ACHN (cell line): ENCODE data around the gene ZNF184.

Source experiments
- DNase-seq: peaks from one replicate; pipeline ENCODE4 v3.0.0-alpha.2; 2015
- in situ Hi-C: cut with HindIII; loops from 2 replicates; pipeline ENCODE4 v1.10.0; 2017; ENCODE audit warnings: low sequenced_read_pairs, low pct_ligation_motif_present, low pct_unique_long_range_greater_than_20kb

ZNF184 gene

DNA sequence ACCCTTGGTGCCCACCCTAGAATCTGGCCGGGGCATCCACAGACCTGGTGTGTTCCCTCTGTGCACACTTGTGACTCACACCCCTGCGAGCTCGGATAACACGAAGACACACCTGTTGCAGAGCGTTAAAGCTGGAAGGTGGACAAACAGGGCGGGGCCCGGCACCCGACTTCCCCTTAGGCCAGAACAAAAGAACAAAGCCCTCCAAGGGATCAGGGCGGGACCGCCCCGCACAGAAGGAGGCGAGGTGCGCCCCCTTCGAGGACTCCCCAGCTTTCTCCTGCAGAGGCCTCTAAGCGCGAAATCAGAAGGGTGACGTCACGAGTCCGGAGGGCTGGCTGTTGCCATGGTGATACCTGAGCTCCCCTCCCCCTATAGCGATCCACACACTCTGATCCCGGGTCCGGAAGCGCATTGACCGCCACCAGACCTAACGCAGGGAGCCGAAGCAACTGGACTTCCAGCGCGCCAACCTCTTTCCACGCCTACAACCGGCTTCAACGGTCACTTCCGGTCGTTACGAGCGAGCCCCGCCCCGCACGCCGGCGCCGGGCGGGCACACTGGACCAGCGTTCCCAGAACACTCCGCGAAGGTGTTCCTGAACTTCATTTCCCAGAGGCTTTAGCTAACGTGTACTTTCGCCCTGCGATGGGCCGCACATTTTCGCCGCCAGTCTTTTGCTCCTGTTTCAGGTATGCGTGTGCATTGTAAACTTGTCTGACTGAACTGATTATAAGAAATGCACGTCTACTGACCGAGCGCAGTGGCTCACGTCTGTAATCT lies at the start of gene ZNF184:
ZNF184 (minus strand) TSS at position 489 of the 784 bp plus-strand sequence. CDS start 811 bp downstream, outside the sequence.
- peak; percentile 96 for DNase-seq
- in situ Hi-C loops, result no loop called here

DNA sequence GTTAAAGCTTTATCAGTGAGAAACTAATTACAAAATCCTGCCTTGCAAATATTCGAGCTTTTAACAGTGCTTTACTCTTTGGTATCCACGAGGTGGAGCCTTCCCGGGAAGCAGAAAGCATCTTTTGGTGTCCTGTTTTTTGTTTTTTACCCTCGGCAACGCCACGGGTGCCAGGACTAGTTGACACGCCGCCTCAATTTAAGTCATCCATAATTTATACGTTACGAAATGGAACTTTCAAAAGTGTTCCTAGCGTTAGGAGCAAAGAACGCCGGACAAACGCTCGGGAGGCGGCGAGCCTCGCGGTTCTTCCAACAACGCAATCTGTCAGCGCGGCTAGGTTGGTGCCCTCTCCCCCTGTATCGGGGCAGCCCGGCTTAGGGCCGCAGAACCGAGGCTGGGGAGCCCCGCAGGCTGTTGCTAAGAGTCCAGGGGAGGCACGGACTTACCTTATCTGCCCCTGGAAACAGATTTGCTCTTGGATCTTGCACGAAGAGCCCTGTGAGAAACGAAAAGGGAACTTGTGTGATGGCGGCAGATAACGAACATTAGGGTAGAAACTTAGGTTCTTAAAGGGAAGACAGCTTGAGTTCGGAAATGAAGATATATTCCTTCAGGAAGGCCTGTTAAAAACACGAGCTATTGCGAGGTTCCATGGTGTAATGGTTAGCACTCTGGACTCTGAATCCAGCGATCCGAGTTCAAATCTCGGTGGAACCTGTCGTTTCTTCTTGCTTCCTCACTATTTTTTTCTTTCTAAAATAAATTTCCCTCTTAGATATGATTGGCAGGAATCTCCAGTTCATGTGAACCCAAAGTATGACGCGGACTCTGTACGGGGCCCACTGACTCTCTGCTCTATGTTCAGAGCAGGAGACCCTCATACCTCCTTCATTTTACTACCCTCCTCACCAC lies 46.2 kb upstream of the ZNF184 start:
- in situ Hi-C loops, result no loop called here
- DNase-seq, result peak; percentile 83

DNA sequence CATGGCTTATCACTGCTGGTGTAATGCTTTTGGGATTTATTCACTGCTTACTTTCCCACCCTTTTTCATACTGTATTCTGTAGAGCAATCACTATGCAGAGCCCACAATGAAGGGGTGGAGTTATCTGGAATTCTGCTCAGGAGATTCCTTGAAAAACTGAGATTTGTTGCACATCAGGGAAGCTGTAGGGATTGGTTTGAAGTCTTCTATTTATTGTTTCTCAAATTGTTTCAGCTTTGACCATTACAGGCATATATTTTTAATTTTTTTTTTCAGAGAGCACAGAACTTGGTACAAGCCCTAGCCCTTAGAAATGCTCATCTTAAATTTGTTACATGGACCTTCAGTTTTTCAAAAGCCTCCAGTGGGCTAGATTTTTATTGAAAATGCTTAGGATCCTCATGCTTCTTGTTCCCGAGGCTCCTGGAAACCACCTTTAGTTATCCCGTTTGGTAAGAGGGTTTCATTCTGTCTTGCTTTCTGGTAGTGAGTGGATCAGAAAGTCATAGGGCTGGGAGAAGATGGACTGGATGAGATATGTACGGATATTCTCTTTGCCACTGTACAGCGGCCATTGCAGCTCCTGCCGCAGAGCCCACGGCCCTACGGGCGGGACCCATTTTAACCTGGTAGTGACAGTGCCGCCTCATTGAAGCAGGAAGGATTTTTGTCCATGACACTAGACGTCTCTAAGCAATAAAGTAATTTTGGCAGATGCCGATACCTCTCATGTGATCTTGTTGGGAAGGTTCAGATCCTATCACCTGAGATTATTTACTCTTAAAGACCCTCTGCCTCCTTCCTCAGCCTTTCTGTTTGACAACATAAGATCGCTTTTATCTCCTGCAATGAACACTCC lies 45.3 kb upstream of the ZNF184 start:
- in situ Hi-C loops, result no loop called here
- peak; percentile 17 for DNase-seq

DNA sequence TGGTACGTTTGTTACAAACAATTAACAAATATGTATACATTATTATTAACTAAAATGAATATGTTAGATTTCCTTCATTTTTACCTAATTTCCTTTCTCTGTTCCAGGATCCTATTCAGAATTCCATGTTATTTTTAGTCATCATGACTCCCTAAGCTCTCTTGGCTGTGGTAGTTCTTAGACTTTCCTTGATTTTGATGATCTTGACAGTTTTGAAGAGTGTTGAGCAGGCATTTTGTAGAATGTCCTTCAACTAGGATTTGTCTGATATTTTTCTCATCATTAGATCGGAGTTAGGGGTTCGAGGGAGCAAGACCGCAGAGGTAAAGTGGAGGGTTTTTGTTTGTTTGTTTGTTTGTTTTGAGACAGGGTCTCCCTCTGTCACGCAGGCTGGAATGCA lies 44.3 kb upstream of the ZNF184 start:
- in situ Hi-C loops, result no loop called here
- DNase-seq, result no peak

DNA sequence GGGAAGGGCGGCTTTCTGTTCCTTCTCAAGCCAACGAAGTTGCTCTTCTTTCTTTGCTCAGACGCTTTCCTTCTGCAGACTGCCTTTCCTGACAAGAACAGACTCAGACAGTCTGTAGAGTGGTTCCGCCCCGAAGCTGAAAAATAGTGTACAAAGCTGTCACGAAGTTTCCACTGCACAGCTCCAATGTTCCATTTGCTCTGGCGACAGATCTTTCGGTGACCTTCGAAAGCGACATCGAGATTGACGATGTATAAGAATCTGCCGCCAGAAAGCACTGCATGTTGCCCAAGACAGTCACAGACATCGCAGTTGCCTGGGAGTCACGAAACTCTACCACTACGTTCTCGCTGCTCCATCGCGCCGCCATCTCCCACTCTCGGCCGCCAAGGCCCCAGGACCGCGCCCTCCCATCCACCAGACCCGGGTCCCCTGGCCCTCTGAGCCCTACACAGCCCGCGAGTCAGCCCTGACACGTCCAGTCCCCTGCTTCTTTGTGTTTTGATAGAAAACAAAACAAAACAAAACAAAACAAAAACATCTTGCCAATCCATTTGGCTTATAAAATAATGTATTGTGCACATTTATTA lies 42.1 kb upstream of the ZNF184 start:
- DNase-seq, result no peak
- in situ Hi-C loops, result no loop called here

DNA sequence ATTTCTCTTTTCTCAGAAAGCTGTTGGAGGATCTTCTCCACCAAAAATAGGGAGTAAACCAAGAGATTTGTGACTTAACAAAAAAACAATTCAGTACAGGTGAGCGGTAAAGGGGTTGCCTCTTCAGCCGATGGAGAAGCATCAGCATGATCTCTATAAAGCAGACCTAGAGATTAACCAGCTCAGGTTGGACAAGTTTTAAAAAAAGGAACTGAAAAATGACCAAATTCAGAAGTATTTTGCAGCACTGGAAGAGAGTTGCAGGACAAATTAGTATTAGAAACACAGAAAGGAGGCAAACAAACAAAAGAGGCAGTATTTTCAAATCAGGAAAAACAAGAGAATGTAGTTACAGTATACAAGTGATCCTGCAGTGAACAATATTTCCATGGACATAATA lies 39.6 kb upstream of the ZNF184 start:
- DNase-seq, result no peak
- in situ Hi-C loops, result no loop called here

DNA sequence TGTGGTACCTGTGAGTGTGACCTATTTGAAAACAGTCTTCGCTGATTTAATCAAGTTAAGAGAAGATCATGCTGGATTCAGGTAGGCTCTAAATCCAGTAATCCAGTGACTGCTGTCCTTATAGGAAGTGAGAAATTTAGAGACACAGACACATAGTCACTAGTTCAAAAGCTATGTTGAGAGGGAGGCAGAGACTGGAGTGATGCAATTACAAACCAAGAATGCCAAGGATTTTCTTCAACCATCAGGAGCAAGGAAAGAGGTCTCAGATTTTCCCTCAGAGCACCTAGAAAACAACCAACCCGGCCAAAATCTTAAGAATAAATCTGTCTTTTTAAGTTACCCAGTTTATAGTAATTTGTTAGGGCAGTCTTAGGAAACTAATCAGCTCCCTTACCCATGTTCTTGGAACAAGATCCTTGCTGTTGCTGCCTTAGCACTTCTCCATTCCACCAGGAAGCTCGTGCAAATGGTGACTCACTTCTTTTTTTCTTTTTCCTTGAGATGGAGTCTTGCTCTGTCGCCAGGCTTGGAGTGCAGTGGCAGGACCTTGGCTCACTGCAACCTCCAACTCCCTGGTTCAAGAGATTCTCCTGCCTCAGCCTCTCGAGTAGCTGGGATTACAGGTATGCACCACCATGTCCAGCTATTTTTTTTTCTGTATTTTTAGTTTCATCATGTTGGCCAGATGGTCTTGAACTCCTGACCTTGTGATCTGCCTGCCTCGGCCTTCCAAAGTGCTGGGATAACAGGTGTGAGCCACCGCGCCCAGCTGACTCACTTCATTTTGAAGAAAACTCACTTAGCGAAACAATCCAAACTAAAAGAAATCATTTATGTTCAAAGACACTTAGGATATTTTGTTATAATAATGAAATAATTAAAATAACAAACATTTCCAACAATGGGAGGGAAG lies 34.4 kb upstream of the ZNF184 start:
- in situ Hi-C loops, result no loop called here
- DNase-seq, result no peak

DNA sequence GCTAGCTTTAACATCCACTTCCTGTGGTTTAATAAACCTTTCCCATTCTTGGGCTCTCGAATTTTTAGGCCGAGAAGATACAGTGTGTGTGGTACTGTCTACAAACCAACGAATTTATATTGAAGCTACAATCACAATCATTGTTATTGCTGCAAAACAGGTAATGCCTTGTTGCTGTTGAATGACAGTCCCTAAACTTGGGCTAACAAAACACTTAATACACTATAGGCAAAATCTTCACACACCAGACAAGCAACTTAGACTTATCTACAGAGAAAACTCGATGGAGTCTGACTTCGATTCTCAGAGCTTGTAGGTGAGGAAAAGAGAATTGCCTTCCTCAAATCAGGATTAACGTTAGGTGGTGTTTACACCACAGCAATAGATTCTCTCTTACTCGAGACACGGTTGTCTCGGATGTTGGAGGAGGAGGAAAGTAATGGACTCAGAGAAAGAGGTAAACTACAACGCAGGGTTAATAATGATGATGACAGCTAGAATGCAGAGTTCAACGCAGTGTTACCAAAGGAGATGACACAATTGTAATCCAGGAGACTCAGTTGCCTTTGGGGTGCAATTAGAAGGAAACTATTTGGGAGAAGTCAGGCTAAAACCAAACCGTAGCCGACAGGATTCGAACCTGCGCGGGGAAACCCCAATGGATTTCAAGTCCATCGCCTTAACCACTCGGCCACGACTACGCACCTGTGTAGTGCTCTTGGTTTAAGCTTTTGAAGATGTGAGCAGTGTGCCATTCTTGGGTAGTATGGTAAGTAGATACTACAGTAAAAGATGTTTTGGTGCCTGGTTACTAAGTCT lies 32.5 kb upstream of the ZNF184 start:
- in situ Hi-C loops, result no loop called here
- peak; percentile 68 for DNase-seq

DNA sequence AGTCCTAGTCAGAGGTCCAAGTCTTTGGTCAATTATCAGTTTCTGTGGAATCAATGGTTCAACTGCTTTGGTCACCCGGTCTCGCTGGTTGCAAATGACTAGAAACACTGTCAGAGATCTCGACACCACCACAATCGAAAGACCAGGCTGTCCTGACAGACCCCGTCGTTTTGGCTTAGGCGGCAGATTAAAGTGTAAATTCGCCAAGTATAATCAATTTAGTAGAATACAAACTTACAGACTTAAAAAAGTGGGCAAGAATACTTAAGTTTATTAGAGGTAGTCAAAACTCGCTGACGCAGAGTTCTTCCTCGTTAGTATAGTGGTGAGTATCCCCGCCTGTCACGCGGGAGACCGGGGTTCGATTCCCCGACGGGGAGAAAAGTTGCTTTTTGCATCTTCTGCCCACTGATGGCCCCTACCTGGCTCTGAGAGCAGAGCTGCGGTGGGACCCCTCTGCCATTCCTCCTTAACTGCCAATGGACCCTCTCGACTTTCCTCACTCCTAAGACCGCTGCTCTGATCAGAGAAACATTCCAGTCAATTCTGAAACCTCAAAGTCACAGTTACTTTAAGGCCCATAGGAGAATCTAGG lies 30.6 kb upstream of the ZNF184 start:
- DNase-seq, result peak; percentile 73
- in situ Hi-C loops, result no loop called here

DNA sequence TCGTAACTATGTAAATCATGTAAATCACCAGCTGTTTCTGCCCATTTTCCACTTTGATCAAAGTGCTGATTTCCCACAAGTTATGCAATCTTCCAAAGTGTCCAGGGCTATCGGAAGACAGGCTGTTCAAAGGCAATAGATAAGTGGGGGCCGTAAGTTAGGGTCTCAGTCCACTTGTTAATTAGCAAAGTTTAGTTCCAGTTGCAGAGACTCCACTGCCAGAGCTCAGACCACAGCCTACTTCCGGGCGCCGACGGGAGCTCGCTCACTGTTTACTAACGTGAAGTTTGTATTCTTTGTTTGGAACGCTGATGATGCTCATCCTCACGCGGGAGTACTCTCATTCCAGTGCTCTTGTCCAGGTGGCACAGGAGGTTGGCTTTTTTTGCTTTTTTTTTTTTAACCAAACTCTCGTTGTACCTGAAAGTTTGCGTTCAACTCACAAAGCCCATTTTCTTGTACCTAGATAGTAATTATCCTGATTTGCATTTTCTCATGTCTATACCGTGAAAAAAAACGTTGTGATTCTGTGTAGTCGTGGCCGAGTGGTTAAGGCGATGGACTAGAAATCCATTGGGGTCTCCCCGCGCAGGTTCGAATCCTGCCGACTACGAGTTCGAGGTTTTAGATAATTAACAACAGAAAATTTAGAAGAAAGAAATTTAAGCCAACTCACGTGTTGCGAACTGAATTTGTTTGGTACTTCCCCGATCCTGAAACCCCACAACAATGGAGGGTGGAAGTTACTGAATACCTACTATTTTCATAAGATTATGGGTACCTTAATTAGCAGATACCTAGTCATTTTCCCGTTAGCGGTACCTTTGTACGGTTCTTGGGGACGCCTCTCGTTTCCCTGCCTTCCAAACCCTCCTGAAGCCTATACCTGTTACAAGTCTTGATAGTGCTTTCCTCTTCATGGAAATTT lies 29.9 kb upstream of the ZNF184 start:
- peak; percentile 60 for DNase-seq
- in situ Hi-C loops, result no loop called here

DNA sequence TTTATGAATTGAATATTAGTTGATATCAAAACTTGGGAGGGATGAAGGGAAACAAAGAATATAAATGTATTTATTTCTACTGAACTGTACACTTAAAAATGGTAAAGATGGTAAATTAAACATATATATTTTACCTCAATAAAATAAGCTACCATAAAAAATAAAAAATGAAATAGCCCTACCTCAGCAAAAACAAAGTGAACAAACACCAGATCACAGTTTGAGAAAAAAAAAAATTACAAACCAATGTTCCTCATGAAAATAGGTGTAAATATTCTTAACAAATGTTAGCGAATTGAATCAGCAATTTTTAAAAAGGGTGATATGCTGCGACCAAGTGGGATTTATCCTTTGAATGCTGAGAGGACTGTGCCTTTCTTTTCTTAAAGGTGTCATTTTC lies 28.3 kb upstream of the ZNF184 start:
- DNase-seq, result no peak
- in situ Hi-C loops, result no loop called here

DNA sequence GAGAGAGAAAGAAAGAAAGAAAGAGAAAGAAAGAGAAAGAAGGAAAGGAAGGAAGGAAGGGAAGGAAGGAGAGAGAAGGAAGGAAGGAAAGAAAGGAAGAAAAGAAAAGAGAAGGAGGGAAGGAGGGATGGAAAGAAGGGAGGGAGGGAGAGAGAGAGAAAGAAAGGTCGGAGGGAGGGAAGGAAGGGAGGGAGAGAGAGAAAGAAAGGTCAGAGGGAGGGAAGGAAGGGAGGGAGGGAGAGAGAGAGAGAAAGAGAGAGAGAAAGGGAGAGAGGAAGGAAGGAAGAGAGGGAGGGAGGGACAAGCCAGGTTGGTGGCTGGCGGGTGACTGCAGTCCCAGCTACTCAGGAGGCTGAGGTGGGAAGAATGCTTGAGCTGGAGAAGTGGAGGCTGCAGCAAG lies 27.3 kb upstream of the ZNF184 start:
- DNase-seq, result no peak
- in situ Hi-C loops, result no loop called here

DNA sequence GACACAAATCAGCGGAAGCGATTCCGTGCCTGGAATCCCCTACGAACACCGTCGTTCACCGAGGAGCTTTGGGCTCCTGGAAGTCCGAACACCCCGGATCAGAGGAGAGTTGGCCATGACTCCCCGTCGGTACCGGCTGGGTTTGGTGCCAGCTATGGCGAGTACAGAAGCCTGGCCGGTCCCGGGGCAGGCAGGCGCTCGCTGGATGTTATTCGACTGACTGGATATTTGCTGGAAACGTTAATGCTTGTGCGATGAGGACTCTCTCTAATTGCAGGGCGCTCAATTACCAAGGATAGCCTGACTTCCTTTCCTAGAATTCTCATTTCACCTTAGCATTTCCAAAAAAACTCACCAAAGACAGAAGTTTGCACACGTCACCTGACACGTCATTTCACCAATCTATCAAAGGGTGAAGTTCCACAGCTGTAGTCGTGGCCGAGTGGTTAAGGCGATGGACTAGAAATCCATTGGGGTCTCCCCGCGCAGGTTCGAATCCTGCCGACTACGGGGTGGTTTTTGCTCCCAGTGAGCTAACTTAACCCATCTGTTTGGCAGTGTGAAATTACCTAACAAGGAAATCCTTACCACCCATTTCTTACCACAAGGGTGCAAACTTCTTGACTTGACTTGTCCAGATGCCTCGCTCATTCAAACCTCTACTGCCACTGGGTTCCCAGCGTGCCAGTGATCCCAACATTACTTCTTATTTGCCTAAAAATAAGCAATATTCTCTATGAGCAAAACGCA lies 22.7 kb upstream of the ZNF184 start:
- in situ Hi-C loops, result no loop called here
- DNase-seq, result peak; percentile 42

DNA sequence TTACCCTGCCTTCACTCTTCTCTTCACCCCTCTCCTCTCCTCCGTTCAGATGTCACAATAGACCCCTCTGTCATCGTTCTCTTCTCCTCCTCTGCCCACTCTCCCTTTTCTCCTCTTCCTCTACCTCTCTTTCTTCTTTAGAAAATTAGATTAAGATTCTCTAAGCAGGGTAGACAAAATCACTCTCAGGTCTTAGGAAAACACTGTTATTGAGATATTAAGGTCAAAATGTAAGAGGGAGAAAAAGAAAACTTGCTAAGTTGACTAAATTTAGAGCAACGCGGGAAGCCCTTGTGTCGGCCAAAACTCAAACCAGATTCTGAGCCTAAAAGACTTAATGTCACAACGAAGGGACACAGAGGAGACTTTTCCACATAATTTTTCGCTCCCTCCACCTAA lies 22.1 kb upstream of the ZNF184 start:
- DNase-seq, result no peak
- in situ Hi-C loops, result no loop called here

DNA sequence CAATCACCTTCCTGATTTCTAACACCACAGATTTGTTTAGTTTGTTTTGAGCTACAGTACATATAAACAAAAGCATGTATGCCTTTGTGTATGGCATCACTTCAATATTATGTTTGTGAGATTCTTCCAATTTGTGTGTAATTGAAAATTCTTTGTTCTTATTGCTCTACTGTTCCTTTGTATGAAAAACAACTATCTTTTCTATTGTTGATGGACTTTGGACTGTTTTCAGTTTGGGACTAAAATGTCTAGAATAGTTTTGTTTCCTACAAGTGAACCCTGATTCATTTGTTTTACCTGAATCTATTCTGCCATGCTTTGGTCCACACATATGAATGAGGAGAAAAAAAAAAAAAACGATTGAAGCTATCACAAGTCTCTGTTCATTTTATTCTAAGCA lies 21.2 kb upstream of the ZNF184 start:
- in situ Hi-C loops, result no loop called here
- no peak for DNase-seq
